SK-N-MC (cell line): ENCODE results near the gene STX1A.
"Not testable (repeated sequence)": the region's sequence is repeated elsewhere in the genome, so short reads cannot be mapped to it uniquely, and the experiment has no call there.

ENCODE experiments used
- DNase-seq: peaks from one replicate; pipeline ENCODE4 v3.0.0-alpha.2; 2011; ENCODE audit warnings: low read depth, low spot score
- H3K27ac ChIP-seq: fragments of 200-600 bp; sonication (generic); 2 replicates; pipeline ENCODE4 v1.5.1; 2016; ENCODE audit warnings: mixed run types
- H3K36me3 ChIP-seq: fragments of 200-600 bp; sonication (generic); 2 replicates; pipeline ENCODE4 v1.6.1; 2017; ENCODE audit warnings: antibody characterized with exemption, low read length, mixed read lengths; ENCODE audit not compliant: insufficient read depth
- H3K4me3 ChIP-seq: fragments of 200-600 bp; sonication (generic); 2 replicates; pipeline ENCODE4 v1.5.1; 2016
- H3K9ac ChIP-seq: fragments of 200-600 bp; sonication (generic); 2 replicates; pipeline ENCODE4 v1.8.0; 2017; ENCODE audit warnings: mixed run types, mixed read lengths; ENCODE audit not compliant: insufficient read length
- H3K9me3 ChIP-seq: fragments of 200-600 bp; sonication (generic); 2 replicates; pipeline ENCODE4 v1.6.1; 2017; ENCODE audit warnings: low read depth, mild to moderate bottlenecking, antibody characterized with exemption, low read length, moderate library complexity, mixed read lengths
- EZH2 ChIP-seq: fragments of 200-600 bp; sonication (generic); IDR thresholded peaks from one replicate; pipeline ENCODE4 v1.6.1; 2017; ENCODE audit warnings: antibody characterized with exemption
- FOXP2 ChIP-seq: optimal IDR thresholded peaks from 2 replicates; pipeline ENCODE3; 2011; ENCODE audit warnings: mild to moderate bottlenecking, moderate library complexity; ENCODE audit not compliant: insufficient read depth; ENCODE audit errors: extremely low read length, control extremely low read depth
- POLR2AphosphoS5 ChIP-seq: IDR thresholded peaks from 2 replicates; pipeline ENCODE4 v1.6.1; 2012; ENCODE audit warnings: mild to moderate bottlenecking, low read depth, low read length, borderline replicate concordance

Gene STX1A

DNA sequence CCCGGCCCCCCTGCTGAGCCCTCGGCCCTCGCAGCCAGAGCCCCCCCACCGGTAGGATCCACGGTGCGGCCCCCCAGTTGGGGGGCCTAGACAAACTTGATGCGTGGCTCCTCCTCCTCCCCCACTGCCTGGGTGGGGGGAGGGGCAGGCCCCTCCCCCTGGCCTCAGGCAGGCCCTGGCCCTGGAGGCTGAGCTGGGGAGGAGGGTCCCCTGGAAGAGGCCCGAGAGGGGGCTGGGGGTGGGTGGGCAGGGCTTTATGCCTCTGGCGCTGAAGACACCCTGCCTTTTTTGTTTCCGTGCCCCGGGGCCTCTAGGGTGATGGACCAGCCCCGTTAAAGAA is 48.2 kb downstream of the STX1A start:
- TF ChIP-seq FOXP2 (no peak), EZH2 (no peak), POLR2AphosphoS5 (no peak)
- Histone ChIP-seq H3K4me3 (no peak overlapping the region), H3K27ac (no peak overlapping the region), H3K9ac (no peak overlapping the region), H3K9me3 (no peaks in the 10 kb centered on the region), H3K36me3 (no peaks in the 10 kb centered on the region; the same call in 1 of the 2 replicates)
- no peak for DNase-seq

DNA sequence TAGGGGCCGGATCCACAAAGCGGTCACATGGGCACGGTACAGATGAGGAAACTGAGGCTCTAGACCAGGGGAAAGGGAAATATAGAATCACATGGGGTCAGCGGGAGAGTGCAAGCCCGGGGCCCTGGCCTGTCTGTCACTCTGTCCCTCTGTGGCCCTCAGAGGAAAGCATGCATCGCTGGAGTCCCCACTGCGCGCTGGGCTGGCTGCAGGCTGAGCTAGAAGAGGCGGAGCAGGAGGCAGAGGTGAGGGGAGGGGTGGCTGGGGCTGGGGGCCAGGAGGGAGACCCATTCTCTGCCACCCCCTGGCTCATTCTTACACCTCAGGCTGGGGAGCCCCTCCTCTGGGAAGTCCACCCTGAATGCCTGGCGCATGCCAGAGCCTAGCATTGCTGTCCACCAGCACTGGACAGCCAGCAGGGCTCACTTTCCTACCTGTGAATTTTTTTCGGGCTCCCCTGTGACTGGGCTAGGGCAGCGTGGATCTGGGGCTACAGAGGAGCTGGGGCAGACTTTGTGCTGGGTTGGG is 49.5 kb downstream of the STX1A start:
- no peak for DNase-seq
- Histone ChIP-seq H3K9ac (no peak overlapping the region), H3K9me3 (no peaks in the 10 kb centered on the region), H3K36me3 (no peaks in the 10 kb centered on the region; the same call in 1 of the 2 replicates), H3K27ac (no peak overlapping the region), H3K4me3 (no peak overlapping the region)
- TF ChIP-seq EZH2 (no peak), FOXP2 (no peak), POLR2AphosphoS5 (no peak)

DNA sequence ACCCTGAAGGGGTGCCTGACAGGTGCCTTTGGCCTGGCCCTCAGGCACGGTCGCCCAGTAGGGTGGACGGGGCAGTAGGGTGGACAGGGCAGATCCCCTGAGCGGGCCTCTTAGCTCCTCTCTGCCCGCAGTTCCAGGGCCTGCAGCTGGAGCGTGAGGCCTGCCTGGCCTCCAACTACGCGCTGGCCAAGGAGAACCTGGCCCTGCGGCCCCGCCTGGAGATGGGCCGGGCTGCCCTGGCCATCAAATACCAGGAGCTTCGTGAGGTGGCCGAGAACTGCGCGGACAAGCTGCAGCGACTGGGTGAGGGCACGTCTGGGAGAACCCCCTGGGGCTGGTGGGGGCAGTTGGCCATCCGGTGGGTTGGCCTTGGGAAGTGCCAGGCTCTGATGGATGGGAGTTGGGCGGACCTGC is 50.2 kb downstream of the STX1A start:
- Histone ChIP-seq H3K9ac (no peak overlapping the region), H3K36me3 (no peaks in the 10 kb centered on the region; the same call in 1 of the 2 replicates), H3K27ac (no peak overlapping the region), H3K4me3 (peak overlapping the region; percentile 86), H3K9me3 (no peaks in the 10 kb centered on the region)
- TF ChIP-seq POLR2AphosphoS5 (no peak), EZH2 (no peak), FOXP2 (no peak)
- DNase-seq: no peak

DNA sequence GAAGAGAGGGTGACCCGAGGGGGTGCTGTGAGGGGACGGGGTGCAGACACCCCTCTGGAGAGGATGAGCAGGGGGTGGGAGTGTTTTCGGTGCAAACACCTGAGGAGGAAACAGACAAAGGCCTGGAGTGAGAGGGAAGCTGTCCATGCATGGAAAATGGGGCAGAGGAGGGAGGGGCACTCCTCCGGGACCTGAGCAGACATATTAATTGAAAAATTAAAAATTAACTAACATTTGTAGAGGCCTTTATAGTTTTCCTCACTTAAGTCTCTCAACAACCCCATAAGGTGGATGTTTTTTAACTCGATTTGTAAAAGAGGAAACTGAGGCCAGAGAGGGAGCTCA is 50.6 kb downstream of the STX1A start:
- peak overlapping the region; percentile 86 for H3K4me3 ChIP-seq
- TF ChIP-seq EZH2 (no peak), FOXP2 (no peak), POLR2AphosphoS5 (no peak)
- H3K9ac ChIP-seq: peak overlapping the region; percentile 82
- H3K27ac ChIP-seq: no peak overlapping the region
- no peaks in the 10 kb centered on the region for H3K9me3 ChIP-seq
- no peak for DNase-seq
- no peaks in the 10 kb centered on the region; the same call in 1 of the 2 replicates for H3K36me3 ChIP-seq

DNA sequence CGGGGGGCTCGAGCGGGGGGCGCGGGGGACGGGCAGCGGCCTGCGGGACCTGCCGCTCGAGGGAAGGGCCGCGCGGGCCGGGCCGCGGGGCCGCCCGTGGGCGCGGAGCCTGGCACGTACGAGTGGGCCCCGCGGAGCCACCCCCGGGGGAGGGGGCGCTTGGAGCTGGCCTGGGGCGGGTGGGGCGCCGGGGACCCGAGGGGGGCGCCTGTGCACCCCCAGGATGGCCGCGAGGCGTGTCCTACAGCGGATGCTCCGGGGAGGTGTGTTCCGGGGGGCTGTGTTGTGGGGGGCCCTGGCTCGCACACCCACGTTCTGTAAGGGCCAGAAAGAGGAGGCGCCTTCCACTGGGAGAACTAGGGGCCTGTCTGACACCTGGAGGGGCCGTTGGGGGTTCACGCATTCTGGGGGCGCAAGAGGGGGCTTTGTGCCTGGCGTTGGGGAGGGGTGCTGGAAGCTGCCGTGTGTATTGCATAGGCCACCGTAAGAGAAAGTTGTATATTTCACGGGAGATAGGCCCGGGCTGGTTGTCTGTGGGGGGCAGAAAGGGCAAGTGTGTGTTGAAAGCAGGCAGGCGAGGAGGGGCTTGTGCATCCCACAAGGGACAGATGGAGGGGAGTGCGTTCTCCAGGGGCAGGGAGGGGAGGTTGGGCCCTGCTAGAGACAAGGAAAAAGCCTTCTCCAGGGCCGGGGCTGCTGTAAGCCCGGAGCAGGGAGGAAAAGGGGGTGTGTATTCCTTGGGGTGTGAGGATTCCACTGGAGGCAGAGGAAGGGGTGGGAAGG is 51.2 kb downstream of the STX1A start:
- Histone ChIP-seq H3K9ac (peak overlapping the region; percentile 82), H3K4me3 (peak overlapping the region; percentile 86), H3K9me3 (no peaks in the 10 kb centered on the region), H3K27ac (no peak overlapping the region), H3K36me3 (no peaks in the 10 kb centered on the region; the same call in 1 of the 2 replicates)
- no peak for DNase-seq
- TF ChIP-seq POLR2AphosphoS5 (no peak), FOXP2 (no peak), EZH2 (no peak)

DNA sequence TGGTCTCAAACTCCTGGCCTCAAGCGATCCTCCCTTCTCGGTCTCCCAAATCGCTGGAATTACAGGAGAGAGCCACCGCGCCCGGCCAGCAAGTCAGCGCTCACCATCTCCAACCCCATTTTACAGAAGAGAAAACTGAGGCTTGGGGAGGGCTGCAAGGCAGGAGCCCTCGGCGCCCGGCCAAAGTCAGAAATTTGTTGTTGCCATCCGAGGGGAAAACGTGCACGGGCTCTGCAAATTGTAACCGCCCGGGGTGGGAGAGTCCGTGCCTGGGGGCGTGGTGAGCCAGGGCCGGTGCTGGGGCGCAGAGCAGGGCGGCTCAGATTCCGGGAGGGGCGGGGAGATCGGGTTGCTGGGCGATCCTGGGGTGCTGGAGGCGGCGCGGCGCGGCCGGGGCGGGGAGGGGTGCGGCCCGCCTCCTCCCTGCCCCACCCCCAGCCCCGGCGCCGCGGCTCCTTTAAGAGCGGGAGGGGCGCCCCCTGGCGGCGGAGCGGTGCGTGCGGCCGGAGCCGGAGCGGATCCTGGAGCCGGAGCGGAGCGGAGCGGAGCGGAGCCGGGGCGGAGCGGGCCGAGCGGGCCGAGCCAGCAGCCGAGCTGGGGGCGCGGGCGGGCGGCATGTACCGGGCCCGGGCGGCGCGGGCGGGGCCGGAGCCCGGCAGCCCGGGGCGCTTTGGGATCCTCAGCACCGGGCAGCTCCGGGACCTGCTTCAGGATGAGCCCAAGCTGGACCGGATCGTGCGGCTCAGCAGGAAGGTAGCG is 51.9 kb downstream of the STX1A start, which contains the start of gene VPS37D:
VPS37D (plus strand) TSS at position 488 of the 759 bp plus-strand sequence; CDS start at position 616, 128 bp downstream.
- DNase-seq: peak; percentile 20
- Histone ChIP-seq H3K36me3 (no peaks in the 10 kb centered on the region; the same call in 1 of the 2 replicates), H3K9me3 (no peaks in the 10 kb centered on the region), H3K27ac (no peak within 1 kb of the TSS), H3K9ac (peak within 1 kb of the TSS; percentile 82), H3K4me3 (peak within 1 kb of the TSS; percentile 86)
- TF ChIP-seq POLR2AphosphoS5 (no peak), EZH2 (no peak), FOXP2 (no peak)

- DNase-seq: no peak
- Histone ChIP-seq H3K27ac (no peak overlapping the region), H3K9me3 (no peaks in the 10 kb centered on the region), H3K9ac (no peak overlapping the region), H3K36me3 (no peaks in the 10 kb centered on the region), H3K4me3 (no peak overlapping the region)
- TF ChIP-seq POLR2AphosphoS5: no peak
- no peak for TF ChIP-seq FOXP2
- no peak for TF ChIP-seq EZH2
Observed at GRCh38 chr7:73663033-73663432, 56.4 kb downstream of the STX1A start.

DNA sequence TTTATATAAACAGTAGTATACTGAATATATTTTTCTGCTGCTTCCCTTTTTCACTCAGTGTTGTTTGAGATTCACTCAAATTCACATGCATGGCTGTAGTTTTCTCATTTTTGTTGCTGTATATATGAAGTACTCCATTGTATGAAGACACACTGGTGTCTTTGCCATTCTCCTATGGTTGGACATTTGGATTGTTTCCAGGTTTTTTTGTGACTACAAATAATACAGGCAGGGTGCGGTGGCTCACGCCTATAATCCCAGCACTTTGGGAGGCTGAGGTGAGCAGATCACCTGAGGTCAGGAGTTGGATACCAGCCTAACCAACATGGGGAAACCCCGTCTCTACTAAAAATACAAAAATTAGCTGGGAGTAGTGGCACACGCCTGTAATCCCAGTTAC is 58.9 kb downstream of the STX1A start:
- H3K9me3 ChIP-seq, H3K4me3 ChIP-seq, H3K36me3 ChIP-seq, H3K27ac ChIP-seq, DNase-seq, H3K9ac ChIP-seq: not testable (repeated sequence)

DNA sequence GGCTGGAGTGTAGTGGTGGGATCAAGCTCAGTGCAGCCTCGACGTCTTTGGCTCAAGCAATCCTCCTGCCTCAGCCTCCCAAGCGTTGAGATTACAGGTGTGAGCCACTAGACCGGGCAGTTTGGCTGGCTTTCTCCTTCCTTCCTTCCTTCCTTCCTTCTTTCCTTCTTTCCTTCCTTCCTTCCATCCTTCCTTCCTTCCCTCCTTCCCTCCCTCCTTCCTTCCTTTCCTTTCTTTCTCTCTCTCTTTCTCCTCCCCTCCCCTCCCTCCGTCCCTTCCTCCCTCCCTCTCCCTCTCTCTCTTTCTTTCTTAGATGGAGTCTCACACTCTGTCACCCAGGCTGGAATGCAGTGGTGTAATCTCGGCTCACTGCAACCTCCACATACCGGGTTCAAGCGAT is 59.5 kb downstream of the STX1A start:
- Histone ChIP-seq H3K36me3 (no peaks in the 10 kb centered on the region), H3K9me3 (no peaks in the 10 kb centered on the region), H3K27ac (no peak overlapping the region), H3K4me3 (no peak overlapping the region), H3K9ac (no peak overlapping the region)
- no peak for DNase-seq
- no peak for TF ChIP-seq POLR2AphosphoS5
- TF ChIP-seq EZH2: no peak
- TF ChIP-seq FOXP2: no peak

- not testable (repeated sequence) for H3K4me3 ChIP-seq, H3K9ac ChIP-seq, H3K36me3 ChIP-seq, H3K9me3 ChIP-seq, DNase-seq, H3K27ac ChIP-seq
Observed at GRCh38 chr7:73655309-73655708, 64.2 kb downstream of the STX1A start.
